HCT116 (cell line): Measurements from ENCODE around the gene TNFRSF6B. TPM values are rescaled to one million over a fixed set of nuclear protein-coding genes. Genes with fewer than 3 reads are reported as not detected.

Experiments
- ATAC-seq: fragments of 200-7000 bp; cut with Tn5 transposase; 2 replicates; pipeline ENCODE4 v1.9.1; 2020; ENCODE audit warnings: mild to moderate bottlenecking, moderate library complexity
- BruUV-seq: library from RNA; stranded (reverse); fragments of 400-500 nt; replicated peaks from 2 replicates; lab custom pipeline; 2021; lab: Mats Ljungman, UMichigan
- CTCF ChIA-PET: fragments of 300-600 bp; sonication (Branson Sonifier 250); formaldehyde crosslinking; loops from one replicate; lab custom pipeline; 2021; ENCODE audit warnings: antibody characterized with exemption; lab: Charles Lee
- POLR2A ChIA-PET: fragments of 300-600, 350-600 bp; sonication (Branson Sonifier 250); formaldehyde crosslinking; loops from one replicate; lab custom pipeline; 2021; ENCODE audit warnings: antibody characterized with exemption; lab: Charles Lee
- RAD21 ChIA-PET, 2 experiments: fragments of 300-600 bp; sonication (Branson Sonifier 250); formaldehyde crosslinking; loops; one replicate each; lab custom pipeline; 2023; ENCODE audit warnings: low total read pairs in 2 of 2; ENCODE audit not compliant: uncharacterized antibody in 2 of 2, unreplicated experiment in 2 of 2, low non-redundant PET in 1 of 2; lab: Charles Lee
- DNase-seq: peaks from one replicate; pipeline ENCODE4 v3.0.0-alpha.2; 2010; ENCODE audit warnings: low read depth, low spot score
- H2AFZ ChIP-seq: fragments of 200-600 bp; shearing (Covaris generic), sonication (generic); 2 replicates; pipeline ENCODE4 v1.6.1; 2017; ENCODE audit warnings: low read depth, mixed run types, mixed read lengths, antibody characterized with exemption, low read length; ENCODE audit not compliant: poor library complexity, severe bottlenecking
- H3K27ac ChIP-seq: 2 replicates; pipeline ENCODE4 v1.5.1; 2012; ENCODE audit warnings: low read depth, low read length
- H3K27me3 ChIP-seq: fragments of 200-600 bp; sonication (generic); 2 replicates; pipeline ENCODE4 v1.6.1; 2016; ENCODE audit warnings: mixed run types, low read length, mixed read lengths; ENCODE audit not compliant: insufficient read depth
- H3K36me3 ChIP-seq, 2 experiments: fragments of 200-500 bp in 1 of 2; fragments of 200-600 bp in 1 of 2; sonication (Bioruptor generic) in 1 of 2; sonication (generic) in 1 of 2; 2 replicates each; pipeline versions ENCODE4 v1.5.1 to v1.6.1; 2014 to 2016; ENCODE audit warnings: low read length in 2 of 2, inconsistent platforms in 1 of 2, mixed read lengths in 1 of 2, mixed run types in 1 of 2; ENCODE audit not compliant: insufficient read depth in 2 of 2, control insufficient read depth in 1 of 2
- H3K4me1 ChIP-seq, 2 experiments: fragments of 200-600 bp in 1 of 2; sonication (generic) in 1 of 2; 2 replicates each; pipeline versions ENCODE4 v1.5.1 to v1.6.1; 2012 to 2017; ENCODE audit warnings: low read length in 2 of 2, inconsistent platforms in 1 of 2, mild to moderate bottlenecking in 1 of 2, mixed read lengths in 1 of 2, mixed run types in 1 of 2, moderate library complexity in 1 of 2; ENCODE audit not compliant: insufficient read depth in 2 of 2, control insufficient read depth in 1 of 2
- H3K4me2 ChIP-seq: fragments of 200-600 bp; sonication (generic); 2 replicates; pipeline ENCODE4 v1.6.1; 2017; ENCODE audit warnings: mixed run types, low read length, mixed read lengths
- H3K4me3 ChIP-seq, 2 experiments: fragments of 200-600 bp in 1 of 2; sonication (generic) in 1 of 2; replicated peaks in 1 of 2; 2 replicates each; pipeline ENCODE4 v1.5.1; 2011 to 2016; ENCODE audit warnings: low read length in 2 of 2, control low read depth in 1 of 2, low read depth in 1 of 2, mild to moderate bottlenecking in 1 of 2, mixed read lengths in 1 of 2, mixed run types in 1 of 2
- H3K79me2 ChIP-seq: fragments of 200-600 bp; sonication (generic); 2 replicates; pipeline ENCODE4 v1.6.1; 2017; ENCODE audit warnings: mild to moderate bottlenecking, mixed run types, low read length, moderate library complexity, mixed read lengths; ENCODE audit not compliant: insufficient read depth
- H3K9ac ChIP-seq: fragments of 200-600 bp; sonication (generic); 2 replicates; pipeline ENCODE4 v1.6.1; 2016; ENCODE audit warnings: low read length, mixed read lengths
- H3K9me2 ChIP-seq: fragments of 200-600 bp; sonication (generic), shearing (Covaris generic); 2 replicates; pipeline ENCODE4 v1.6.1; 2017; ENCODE audit warnings: mixed run types, mild to moderate bottlenecking, moderate library complexity; ENCODE audit not compliant: insufficient read depth
- H3K9me3 ChIP-seq, 2 experiments: fragments of 200-500 bp in 1 of 2; fragments of 200-600 bp in 1 of 2; sonication (Bioruptor generic) in 1 of 2; sonication (generic) in 1 of 2; 2 replicates each; pipeline ENCODE4 v1.6.1; 2014 to 2017; ENCODE audit warnings: low read length in 2 of 2, mixed read lengths in 2 of 2, inconsistent platforms in 1 of 2, low read depth in 1 of 2, mild to moderate bottlenecking in 1 of 2, mixed run types in 1 of 2, moderate library complexity in 1 of 2; ENCODE audit not compliant: control insufficient read depth in 1 of 2, insufficient read depth in 1 of 2
- H4K20me1 ChIP-seq: fragments of 200-600 bp; sonication (generic), shearing (Covaris generic); 2 replicates; pipeline ENCODE4 v1.6.1; 2017; ENCODE audit warnings: mixed run types, mild to moderate bottlenecking, moderate library complexity; ENCODE audit not compliant: insufficient read depth
- CBX3 ChIP-seq: IDR thresholded peaks from 2 replicates; pipeline ENCODE4 v1.6.1; 2012; ENCODE audit warnings: low read depth
- CEBPB ChIP-seq: IDR thresholded peaks from 2 replicates; pipeline ENCODE4 v1.6.1; 2012; ENCODE audit warnings: low read depth
- EGR1 ChIP-seq: IDR thresholded peaks from 2 replicates; pipeline ENCODE4 v1.6.1; 2012; ENCODE audit warnings: low read depth
- ELF1 ChIP-seq: IDR thresholded peaks from 2 replicates; pipeline ENCODE4 v1.6.1; 2012; ENCODE audit warnings: low read depth, borderline replicate concordance
- EZH2 ChIP-seq: fragments of 200-600 bp; sonication (generic); IDR thresholded peaks from 2 replicates; pipeline ENCODE4 v1.6.1; 2017; ENCODE audit warnings: antibody characterized with exemption, mixed run types
- EZH2phosphoT487 ChIP-seq: fragments of 200-600 bp; IDR thresholded peaks from 2 replicates; pipeline ENCODE4 v1.6.1; 2018; ENCODE audit warnings: antibody characterized with exemption, borderline replicate concordance
- MAX ChIP-seq: IDR thresholded peaks from 2 replicates; pipeline ENCODE4 v1.6.1; 2012
- POLR2A ChIP-seq: IDR thresholded peaks from 2 replicates; pipeline ENCODE4 v1.7.0; 2011; ENCODE audit warnings: borderline replicate concordance; ENCODE audit not compliant: insufficient read depth, insufficient read length; ENCODE audit errors: extremely low read depth
- POLR2AphosphoS5 ChIP-seq: IDR thresholded peaks from 2 replicates; pipeline ENCODE4 v1.6.1; 2011; ENCODE audit warnings: mild to moderate bottlenecking, low read depth, low read length, moderate library complexity
- REST ChIP-seq: IDR thresholded peaks from 2 replicates; pipeline ENCODE4 v1.6.1; 2012; ENCODE audit warnings: low read depth
- SIN3A ChIP-seq: IDR thresholded peaks from 2 replicates; pipeline ENCODE4 v1.6.1; 2012; ENCODE audit warnings: low read depth
- SP1 ChIP-seq: IDR thresholded peaks from 2 replicates; pipeline ENCODE4 v1.6.1; 2012; ENCODE audit warnings: low read depth
- SRF ChIP-seq: IDR thresholded peaks from 2 replicates; pipeline ENCODE4 v1.6.1; 2012; ENCODE audit warnings: low read depth
- TCF7L2 ChIP-seq: IDR thresholded peaks from 2 replicates; pipeline ENCODE4 v1.7.0; 2011; ENCODE audit warnings: borderline replicate concordance, inconsistent platforms; ENCODE audit not compliant: insufficient read depth, insufficient read length; ENCODE audit errors: extremely low read depth
- ZFX ChIP-seq: fragments of 450-650 bp; IDR thresholded peaks from 2 replicates; pipeline ENCODE4 v1.6.1; 2017
- ZNF274 ChIP-seq: fragments of 200-500 bp; sonication (Bioruptor generic); IDR thresholded peaks from 2 replicates; pipeline ENCODE4 v1.6.1; 2014; ENCODE audit warnings: mild to moderate bottlenecking, low read depth, low read length, inconsistent platforms
- intact Hi-C: fragments of 100-400 bp; cut with micrococcal nuclease; formaldehyde crosslinking; loops from 2 replicates; pipeline ENCODE4 v1.10.0; 2022
- total RNA-seq: library from RNA; stranded (reverse); gene quantifications from one replicate; pipeline ENCODE4 v1.2.1, GENCODE V29; 2021; ENCODE audit not compliant: unreplicated experiment

Gene TNFRSF6B
- total RNA-seq, 1 experiment from 2014 or later = 147 TPM

- no TSS peak for BruUV-seq
- no peaks in the 10 kb centered on the region for H4K20me1 ChIP-seq
- intact Hi-C loops = loop anchor here (10.0 kb wide), 1 partner anchor 131 kb away; the partner anchor contains the start of genes ABHD16B and TPD52L2
- H2AFZ ChIP-seq = no peak overlapping the region
- no peaks in the 10 kb centered on the region for H3K9me2 ChIP-seq
- CTCF ChIA-PET = no interaction called here
- H3K4me2 ChIP-seq = no peak overlapping the region
- H3K4me3 ChIP-seq = no peak overlapping the region
- H3K9me3 ChIP-seq = no peaks in the 10 kb centered on the region
- H3K79me2 ChIP-seq = peaks cover 51% of the 10 kb centered on the region
- H3K4me1 ChIP-seq = peaks cover 10 to 29% of the 10 kb centered on the region in 2 experiments; a peak in 3 of 4 replicates
- H3K27me3 ChIP-seq = no peaks in the 10 kb centered on the region
- no peak for DNase-seq
- RAD21 ChIA-PET = no interaction called here
- H3K36me3 ChIP-seq = peaks cover 0 to 16% of the 10 kb centered on the region in 2 experiments; a peak in 2 of 4 replicates
- POLR2A ChIA-PET = no interaction called here
- H3K9ac ChIP-seq = no peak overlapping the region
- no peak for ATAC-seq
- no peak overlapping the region for H3K27ac ChIP-seq
- TF ChIP-seq EGR1 (no peak), SIN3A (no peak)
Observed at GRCh38 chr20:63733579-63734081, 37.2 kb downstream of the TNFRSF6B start.

GRCh38 chr20:63734111-63734945, 37.9 kb downstream of the TNFRSF6B start:
- H3K4me1 ChIP-seq = peaks cover 13 to 36% of the 10 kb centered on the region in 2 experiments; a peak in 3 of 4 replicates
- CTCF ChIA-PET = no interaction called here
- peaks cover 44% of the 10 kb centered on the region for H3K79me2 ChIP-seq
- no peak overlapping the region for H3K4me3 ChIP-seq
- RAD21 ChIA-PET = no interaction called here
- no peak overlapping the region for H3K27ac ChIP-seq
- no peak overlapping the region for H3K9ac ChIP-seq
- no peak overlapping the region for H2AFZ ChIP-seq
- no peaks in the 10 kb centered on the region for H4K20me1 ChIP-seq
- TF ChIP-seq SRF (no peak), REST (no peak), ZFX (no peak), EGR1 (no peak), POLR2AphosphoS5 (no peak), EZH2phosphoT487 (no peak), MAX (no peak), SIN3A (no peak), EZH2 (no peak), CBX3 (no peak), SP1 (no peak), CEBPB (no peak), ZNF274 (no peak), POLR2A (no peak), ELF1 (no peak), TCF7L2 (no peak)
- H3K4me2 ChIP-seq = no peak overlapping the region
- POLR2A ChIA-PET = no interaction called here
- no peaks in the 10 kb centered on the region for H3K9me3 ChIP-seq
- ATAC-seq (no peak), DNase-seq (no peak)
- H3K27me3 ChIP-seq = no peaks in the 10 kb centered on the region
- H3K36me3 ChIP-seq = peaks cover 0 to 14% of the 10 kb centered on the region in 2 experiments; a peak in 2 of 4 replicates
- no peaks in the 10 kb centered on the region for H3K9me2 ChIP-seq
- no TSS peak for BruUV-seq
- intact Hi-C loops = loop anchor here (10.0 kb wide), 1 partner anchor 130 kb away; the partner anchor contains the start of genes ABHD16B and TPD52L2
